ENCODE measurements around the gene SLC16A4.

SLC16A4 gene

DNA sequence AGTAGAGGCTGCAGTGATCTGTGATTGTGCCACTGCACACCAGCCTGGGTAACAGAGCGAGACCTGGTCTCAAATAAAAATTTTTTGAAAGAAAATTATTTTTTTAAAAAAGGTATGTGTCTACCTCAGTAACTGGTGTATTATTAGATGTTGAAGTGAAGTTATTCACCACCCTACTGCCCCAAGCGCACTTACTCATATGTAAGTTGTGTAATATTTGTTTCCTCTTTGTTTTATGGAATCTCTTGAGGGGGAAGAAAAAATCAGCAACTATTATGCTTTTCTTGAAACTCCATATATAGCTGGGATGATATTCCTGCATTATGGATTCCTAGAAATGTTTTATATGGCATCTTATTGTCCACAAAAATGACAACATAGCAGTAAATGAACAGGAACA lies 30.4 kb downstream of the SLC16A4 start:
- DNase-seq (ENCODE audit: low read depth) = no peak
- no peak for TF ChIP-seq CTCF (IDR thresholded peaks at IDR 0.05; ENCODE audit: low read depth, low read length, missing control alignments)
- no peak overlapping the region for H3K4me3 ChIP-seq (ENCODE audit: low read depth, low read length)

DNA sequence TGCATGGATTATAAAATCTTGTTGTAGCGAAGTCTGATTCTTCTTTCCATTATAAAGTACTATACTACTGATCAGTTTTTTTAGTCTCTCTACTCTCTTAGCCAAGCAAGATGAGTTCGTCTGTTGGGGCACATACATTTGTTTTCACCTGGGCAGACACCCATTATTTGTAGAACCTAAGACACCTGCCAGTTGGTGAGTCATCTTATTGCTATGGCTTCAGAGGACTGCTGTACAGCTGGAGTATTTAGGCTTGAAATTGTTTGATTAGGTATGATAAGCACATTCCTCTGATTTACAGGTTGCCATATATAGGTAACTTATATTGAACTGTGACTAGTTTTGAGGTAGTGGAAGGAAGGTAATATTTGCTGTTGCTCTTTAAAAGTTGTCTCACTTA lies 34.4 kb downstream of the SLC16A4 start:
- TF ChIP-seq CTCF (IDR thresholded peaks at IDR 0.05; ENCODE audit: low read depth, low read length, missing control alignments) = no peak
- DNase-seq (ENCODE audit: low read depth) = no peak
- H3K4me3 ChIP-seq (ENCODE audit: low read depth, low read length) = no peak overlapping the region

DNA sequence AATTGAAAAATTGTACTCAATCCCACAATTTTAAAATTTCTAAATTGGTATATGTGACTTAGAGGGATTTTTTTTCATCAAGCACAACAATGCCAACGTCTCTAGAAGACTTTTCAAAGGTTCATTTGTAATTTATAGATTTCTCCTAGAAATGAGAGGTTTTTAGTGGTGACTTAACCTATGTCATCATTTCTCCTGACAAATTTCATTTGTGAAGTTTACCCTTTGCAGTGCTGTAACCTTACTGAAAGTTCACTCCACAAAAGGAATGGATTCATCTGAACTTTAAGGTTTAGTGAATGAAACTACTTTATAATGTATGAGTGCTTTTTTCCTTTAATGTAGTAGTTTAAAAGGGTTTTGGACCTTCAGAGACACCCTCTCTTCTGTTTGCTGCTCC lies 35.5 kb downstream of the SLC16A4 start:
- TF ChIP-seq CTCF (IDR thresholded peaks at IDR 0.05; ENCODE audit: low read depth, low read length, missing control alignments) = no peak
- no peak for DNase-seq (ENCODE audit: low read depth)
- H3K4me3 ChIP-seq (ENCODE audit: low read depth, low read length) = no peak overlapping the region

DNA sequence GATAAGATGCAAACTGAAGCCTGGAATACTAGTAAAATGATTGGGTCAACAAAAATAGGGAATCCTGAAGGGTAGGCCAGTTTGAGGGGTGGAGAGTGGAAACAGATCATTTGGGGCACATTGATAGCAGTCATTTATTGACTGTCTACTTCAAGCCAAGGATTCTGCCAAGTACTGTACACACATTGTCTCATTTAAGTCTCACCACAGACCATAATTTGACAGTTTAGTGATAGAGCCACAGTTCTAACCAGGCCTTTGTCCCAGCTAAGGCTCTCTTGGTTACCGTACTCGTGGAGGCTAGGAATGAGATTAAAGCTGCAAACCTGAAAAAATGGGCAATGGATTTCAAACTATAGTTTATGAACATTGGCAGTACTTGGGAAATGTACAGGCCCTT lies 40.5 kb downstream of the SLC16A4 start:
- no peak for TF ChIP-seq CTCF (IDR thresholded peaks at IDR 0.05; ENCODE audit: low read depth, low read length, missing control alignments)

DNA sequence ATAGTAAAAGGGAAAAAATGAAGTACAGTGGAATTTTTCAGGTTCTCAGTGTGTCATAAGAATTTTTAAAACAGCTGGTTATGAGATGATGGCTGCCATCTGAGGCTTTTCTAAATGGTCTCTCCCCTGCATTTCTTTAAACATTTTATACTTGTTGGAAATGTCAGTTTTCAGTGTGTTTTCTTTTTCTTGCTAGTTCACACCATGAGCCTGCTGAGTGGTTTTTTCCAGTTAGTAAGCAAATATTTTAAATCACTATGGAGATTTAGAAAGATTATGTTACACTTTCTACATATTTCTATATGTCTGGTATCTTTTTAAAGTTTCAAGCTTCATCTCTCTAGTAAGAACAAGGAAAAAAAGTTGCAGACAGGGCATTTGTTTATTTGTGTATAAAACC lies 42.1 kb downstream of the SLC16A4 start:
- no peak overlapping the region; the same call in 1 of the 2 replicates for H3K4me3 ChIP-seq (ENCODE audit: low read depth, low read length)
- no peak for DNase-seq (ENCODE audit: low read depth)
- TF ChIP-seq CTCF (IDR thresholded peaks at IDR 0.05; ENCODE audit: low read depth, low read length, missing control alignments) = no peak

More for the DNA sequence above, 40.5 kb downstream of the SLC16A4 start:
- H3K4me3 ChIP-seq (ENCODE audit: low read depth, low read length) = no peak overlapping the region; the same call in 1 of the 2 replicates
- no peak for DNase-seq (ENCODE audit: low read depth)

DNA sequence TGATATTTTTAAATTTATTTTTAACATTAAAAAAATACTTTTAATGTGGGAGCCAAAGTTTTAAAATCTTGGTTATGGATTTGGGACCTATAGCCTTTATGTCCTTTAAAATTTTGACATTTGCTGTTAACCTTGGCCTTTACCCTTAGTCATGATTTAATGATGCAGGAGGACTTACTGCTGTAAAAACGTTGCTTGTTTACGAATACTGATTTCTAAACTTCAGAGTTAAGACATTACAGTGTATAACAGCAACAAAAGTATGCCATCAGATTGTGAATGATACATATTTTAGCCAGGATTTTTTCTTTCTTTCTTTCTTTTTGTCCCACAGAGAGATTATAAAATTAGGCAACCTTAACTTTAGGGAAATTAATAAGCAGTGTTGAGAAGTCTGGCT lies 42.8 kb downstream of the SLC16A4 start:
- TF ChIP-seq CTCF (IDR thresholded peaks at IDR 0.05; ENCODE audit: low read depth, low read length, missing control alignments) = no peak
- DNase-seq (ENCODE audit: low read depth) = no peak

GRCh38 chr1:110347182-110347893 lies 43.5 kb downstream of the SLC16A4 start:
- DNase-seq (ENCODE audit: low read depth) = peak; percentile 18
- peak overlapping the region; percentile 15; the same call in 1 of the 2 replicates for H3K4me3 ChIP-seq (ENCODE audit: low read depth, low read length)
- TF ChIP-seq CTCF (IDR thresholded peaks at IDR 0.05; ENCODE audit: low read depth, low read length, missing control alignments) = no peak

More for the DNA sequence above, 42.8 kb downstream of the SLC16A4 start:
- no peak overlapping the region; the same call in 1 of the 2 replicates for H3K4me3 ChIP-seq (ENCODE audit: low read depth, low read length)
